MM.1S (cell line): ENCODE results near the gene ADGRD1.
A peak's percentile ranks its signal among the peaks of the same experiment; 100 is the strongest.

Experiments used
- DNase-seq: peaks from one replicate; pipeline ENCODE4 v3.0.0-alpha.2; 2015
- H2AFZ ChIP-seq: fragments of 300-600 bp; sonication (generic); 2 replicates; pipeline ENCODE4 v1.6.0; 2016; ENCODE audit warnings: antibody characterized with exemption, low read length
- H3F3A ChIP-seq: fragments of 300-600 bp; sonication (generic); 2 replicates; pipeline ENCODE4 v1.6.1; 2016; ENCODE audit warnings: mild to moderate bottlenecking, antibody characterized with exemption, low read length, moderate library complexity, mixed read lengths; ENCODE audit not compliant: insufficient read depth
- H3K27ac ChIP-seq: fragments of 300-600 bp; sonication (generic); 2 replicates; pipeline ENCODE4 v1.5.1; 2016; ENCODE audit warnings: mild to moderate bottlenecking, low read length
- H3K27me3 ChIP-seq: fragments of 300-600 bp; sonication (generic); replicated peaks from 2 replicates; pipeline ENCODE4 v1.6.0; 2016; ENCODE audit warnings: low read length; ENCODE audit not compliant: insufficient read depth
- H3K36me3 ChIP-seq: fragments of 300-600 bp; sonication (generic); replicated peaks from 2 replicates; pipeline ENCODE4 v1.6.1; 2016; ENCODE audit warnings: mild to moderate bottlenecking, low read length, mixed read lengths; ENCODE audit not compliant: insufficient read depth
- H3K4me1 ChIP-seq: fragments of 300-600 bp; sonication (generic); 2 replicates; pipeline ENCODE4 v1.6.1; 2016; ENCODE audit warnings: low read length, mixed read lengths
- H3K4me2 ChIP-seq: fragments of 300-600 bp; sonication (generic); 2 replicates; pipeline ENCODE4 v1.6.0; 2016; ENCODE audit warnings: low read depth, low read length
- H3K4me3 ChIP-seq: fragments of 300-600 bp; sonication (generic); 2 replicates; pipeline ENCODE4 v1.5.1; 2016; ENCODE audit warnings: low read length, mixed read lengths
- H3K79me2 ChIP-seq: fragments of 300-600 bp; sonication (generic); 2 replicates; pipeline ENCODE4 v1.6.1; 2016; ENCODE audit warnings: mixed run types, low read length, mixed read lengths
- H3K9ac ChIP-seq: fragments of 300-600 bp; sonication (generic); 2 replicates; pipeline ENCODE4 v1.6.1; 2016; ENCODE audit warnings: low read length, mixed read lengths
- H3K9me2 ChIP-seq: fragments of 300-600 bp; sonication (generic); replicated peaks from 2 replicates; pipeline ENCODE4 v1.6.1; 2016; ENCODE audit warnings: mild to moderate bottlenecking, low read length, mixed read lengths; ENCODE audit not compliant: insufficient read depth
- H3K9me3 ChIP-seq: fragments of 300-600 bp; sonication (generic); replicated peaks from 2 replicates; pipeline ENCODE4 v1.6.1; 2016; ENCODE audit warnings: mild to moderate bottlenecking, low read length, mixed read lengths; ENCODE audit not compliant: insufficient read depth
- H4K20me1 ChIP-seq: fragments of 300-600 bp; sonication (generic); 2 replicates; pipeline ENCODE4 v1.6.1; 2016; ENCODE audit warnings: mild to moderate bottlenecking, low read length, moderate library complexity, mixed read lengths; ENCODE audit not compliant: insufficient read depth
- EZH2 ChIP-seq: fragments of 300-600 bp; sonication (generic); optimal IDR thresholded peaks from 2 replicates; pipeline ENCODE3; 2017; ENCODE audit warnings: low read depth, mild to moderate bottlenecking, antibody characterized with exemption, low read length, mixed read lengths
- EZH2phosphoT487 ChIP-seq: fragments of 300-600 bp; sonication (generic); IDR thresholded peaks from 2 replicates; pipeline ENCODE4 v1.6.1; 2018; ENCODE audit warnings: antibody characterized with exemption, low read length
- TF ChIP-seq, protein P1 (sequence below): fragments of 300-600 bp; sonication (generic); IDR thresholded peaks from 2 replicates; pipeline ENCODE4 v1.5.1; 2016; ENCODE audit warnings: antibody characterized with exemption, low read length, mixed read lengths

Gene ADGRD1

GRCh38 chr12:131093604-131093955, 139.9 kb downstream of the ADGRD1 start:
- Histone ChIP-seq H3K27me3 (no peaks in the 10 kb centered on the region), H3K4me1 (peaks cover 8% of the 10 kb centered on the region; the same call in 1 of the 2 replicates), H3K9me3 (no peaks in the 10 kb centered on the region), H3K36me3 (no peaks in the 10 kb centered on the region), H3K4me3 (no peak overlapping the region), H3K4me2 (peak overlapping the region; percentile 57; the same call in 1 of the 2 replicates), H3K9ac (no peak overlapping the region), H3F3A (no peaks in the 10 kb centered on the region), H3K9me2 (no peaks in the 10 kb centered on the region), H4K20me1 (no peaks in the 10 kb centered on the region), H3K27ac (peak overlapping the region; percentile 43; the same call in 1 of the 2 replicates), H3K79me2 (no peaks in the 10 kb centered on the region), H2AFZ (no peak overlapping the region)
- no peak for DNase-seq
- TF ChIP-seq, protein P1, sequence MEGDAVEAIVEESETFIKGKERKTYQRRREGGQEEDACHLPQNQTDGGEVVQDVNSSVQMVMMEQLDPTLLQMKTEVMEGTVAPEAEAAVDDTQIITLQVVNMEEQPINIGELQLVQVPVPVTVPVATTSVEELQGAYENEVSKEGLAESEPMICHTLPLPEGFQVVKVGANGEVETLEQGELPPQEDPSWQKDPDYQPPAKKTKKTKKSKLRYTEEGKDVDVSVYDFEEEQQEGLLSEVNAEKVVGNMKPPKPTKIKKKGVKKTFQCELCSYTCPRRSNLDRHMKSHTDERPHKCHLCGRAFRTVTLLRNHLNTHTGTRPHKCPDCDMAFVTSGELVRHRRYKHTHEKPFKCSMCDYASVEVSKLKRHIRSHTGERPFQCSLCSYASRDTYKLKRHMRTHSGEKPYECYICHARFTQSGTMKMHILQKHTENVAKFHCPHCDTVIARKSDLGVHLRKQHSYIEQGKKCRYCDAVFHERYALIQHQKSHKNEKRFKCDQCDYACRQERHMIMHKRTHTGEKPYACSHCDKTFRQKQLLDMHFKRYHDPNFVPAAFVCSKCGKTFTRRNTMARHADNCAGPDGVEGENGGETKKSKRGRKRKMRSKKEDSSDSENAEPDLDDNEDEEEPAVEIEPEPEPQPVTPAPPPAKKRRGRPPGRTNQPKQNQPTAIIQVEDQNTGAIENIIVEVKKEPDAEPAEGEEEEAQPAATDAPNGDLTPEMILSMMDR, result no peak
- no peak for TF ChIP-seq EZH2phosphoT487
- TF ChIP-seq EZH2, result no peak

GRCh38 chr12:131093971-131094830, 140.5 kb downstream of the ADGRD1 start:
- peaks cover 8% of the 10 kb centered on the region; the same call in 1 of the 2 replicates for H3K4me1 ChIP-seq
- H3K36me3 ChIP-seq, result no peaks in the 10 kb centered on the region
- no peak overlapping the region for H3K4me2 ChIP-seq
- DNase-seq, result no peak
- H3K9me3 ChIP-seq, result no peaks in the 10 kb centered on the region
- no peaks in the 10 kb centered on the region for H4K20me1 ChIP-seq
- no peak overlapping the region for H3K9ac ChIP-seq
- no peak overlapping the region for H2AFZ ChIP-seq
- H3K27ac ChIP-seq, result peak overlapping the region; percentile 43; the same call in 1 of the 2 replicates
- H3K4me3 ChIP-seq, result no peak overlapping the region
- H3K27me3 ChIP-seq, result no peaks in the 10 kb centered on the region
- H3K9me2 ChIP-seq, result no peaks in the 10 kb centered on the region
- H3F3A ChIP-seq, result no peaks in the 10 kb centered on the region
- H3K79me2 ChIP-seq, result no peaks in the 10 kb centered on the region
- TF ChIP-seq, protein P1, result no peak
- TF ChIP-seq EZH2phosphoT487 (no peak), EZH2 (no peak)

DNA sequence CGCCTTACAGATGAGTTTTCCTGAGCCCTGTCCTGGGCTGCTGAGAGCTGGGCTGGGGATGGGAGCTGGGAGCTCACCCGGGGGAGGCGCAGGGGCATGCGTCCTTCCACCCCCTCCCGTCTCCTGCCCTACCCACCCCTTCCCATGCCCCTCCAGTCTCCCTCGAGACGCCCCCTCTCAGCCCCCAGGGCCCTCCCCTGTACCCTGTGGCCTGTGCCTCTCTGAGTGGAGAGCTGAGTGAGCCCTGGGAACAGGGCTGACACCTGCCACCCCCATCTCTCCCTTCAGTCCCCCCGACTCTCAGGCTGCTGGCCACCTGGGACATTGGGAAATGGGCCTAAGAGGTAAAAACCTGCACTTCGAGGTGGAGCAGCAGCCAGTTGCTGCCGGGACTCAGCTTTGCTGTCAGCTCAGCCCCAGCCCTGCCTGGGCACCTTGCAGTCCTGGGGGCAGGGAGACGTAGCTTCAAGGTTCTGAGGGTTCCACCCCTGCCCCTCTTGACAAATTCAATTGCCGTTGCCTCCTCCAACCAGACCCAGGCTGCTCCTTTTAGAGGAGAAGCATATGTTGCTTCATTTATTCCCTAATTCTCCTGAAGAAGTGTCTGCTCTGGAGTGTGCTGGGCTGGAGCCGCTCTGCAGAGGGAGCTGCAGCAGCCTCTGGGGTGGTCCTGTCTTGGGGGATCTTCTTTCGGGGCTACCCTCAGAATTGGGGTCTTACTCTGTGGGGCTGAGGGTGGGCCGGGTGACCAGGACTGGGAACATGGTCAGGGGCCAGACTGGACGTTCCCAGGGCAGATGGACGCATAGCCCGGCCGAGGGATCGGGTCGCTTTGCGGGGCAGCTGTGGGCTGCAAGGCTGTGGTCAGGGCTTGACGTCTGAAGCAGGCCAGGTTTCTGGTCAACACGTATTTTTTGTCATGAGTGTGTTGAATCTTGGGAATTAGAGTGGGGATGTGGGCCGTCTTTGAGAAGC, 141.4 kb downstream of the ADGRD1 start:
- no peaks in the 10 kb centered on the region for H3K9me3 ChIP-seq
- H3K4me2 ChIP-seq, result no peak overlapping the region
- no peaks in the 10 kb centered on the region for H3K36me3 ChIP-seq
- no peak overlapping the region for H3K4me3 ChIP-seq
- TF ChIP-seq, protein P1, result no peak
- TF ChIP-seq EZH2phosphoT487 (no peak), EZH2 (no peak)
- H3K4me1 ChIP-seq, result peaks cover 8% of the 10 kb centered on the region; the same call in 1 of the 2 replicates
- no peak overlapping the region for H2AFZ ChIP-seq
- no peaks in the 10 kb centered on the region for H4K20me1 ChIP-seq
- H3K9me2 ChIP-seq, result no peaks in the 10 kb centered on the region
- H3K27ac ChIP-seq, result no peak overlapping the region
- no peaks in the 10 kb centered on the region for H3F3A ChIP-seq
- no peak for DNase-seq
- H3K9ac ChIP-seq, result no peak overlapping the region
- H3K27me3 ChIP-seq, result no peaks in the 10 kb centered on the region
- no peaks in the 10 kb centered on the region for H3K79me2 ChIP-seq
